H1 (cell line): ENCODE measurements around the gene IQUB. TPM values are rescaled to one million over a fixed set of nuclear protein-coding genes. Genes with fewer than 3 reads are reported as not detected.
A peak's percentile ranks its signal among the peaks of the same experiment; 100 is the strongest.

Experiments
- CTCF ChIA-PET: fragments of 300-600 bp; sonication (Branson Sonifier 250); formaldehyde crosslinking; loops from one replicate; lab custom pipeline; 2021; ENCODE audit not compliant: partially characterized antibody; lab: Charles Lee
- POLR2A ChIA-PET: fragments of 300-600 bp; sonication (Branson Sonifier 250); formaldehyde crosslinking; loops from one replicate; lab custom pipeline; 2021; ENCODE audit warnings: inconsistent platforms; ENCODE audit not compliant: partially characterized antibody; lab: Charles Lee
- DNase-seq, 2 experiments: peaks; one replicate each; pipeline versions ENCODE4 v3.0.0 to v3.0.0-alpha.2; 2010 to 2022; ENCODE audit warnings: low spot score in 2 of 2, low read depth in 1 of 2, mixed read lengths in 1 of 2
- FAIRE-seq: peaks from 2 replicates; lab custom pipeline; 2011; peaks lifted over from hg19 to GRCh38; lab: Jason Lieb, UNC
- H2AFZ ChIP-seq: 2 replicates; pipeline ENCODE4 v1.8.1; 2012; ENCODE audit warnings: low read length, inconsistent platforms
- H2AK5ac ChIP-seq: 2 replicates; pipeline ENCODE4 v1.6.1; 2013; ENCODE audit warnings: low read depth, low read length
- H2BK120ac ChIP-seq: replicated peaks from 2 replicates; pipeline ENCODE3; 2013; ENCODE audit warnings: low read depth, low read length, inconsistent platforms
- H2BK12ac ChIP-seq: 2 replicates; pipeline ENCODE4 v1.6.1; 2013; ENCODE audit warnings: low read depth, low read length
- H2BK15ac ChIP-seq: 2 replicates; pipeline ENCODE4 v1.6.1; 2013; ENCODE audit warnings: low read length
- H2BK20ac ChIP-seq: 2 replicates; pipeline ENCODE4 v1.6.1; 2013; ENCODE audit warnings: low read length
- H2BK5ac ChIP-seq: 2 replicates; pipeline ENCODE4 v1.6.1; 2013; ENCODE audit warnings: low read depth, low read length
- H3K14ac ChIP-seq: 2 replicates; pipeline ENCODE4 v1.6.1; 2013; ENCODE audit warnings: inconsistent platforms; ENCODE audit not compliant: insufficient read length
- H3K18ac ChIP-seq: 2 replicates; pipeline ENCODE4 v1.6.1; 2013; ENCODE audit warnings: low read length; ENCODE audit errors: extremely low read depth
- H3K23ac ChIP-seq: 2 replicates; pipeline ENCODE4 v1.6.1; 2013; ENCODE audit warnings: inconsistent platforms; ENCODE audit not compliant: insufficient read length
- H3K23me2 ChIP-seq: 2 replicates; pipeline ENCODE4 v1.6.1; 2013; ENCODE audit warnings: low read depth, low read length
- H3K27ac ChIP-seq: 2 replicates; pipeline ENCODE4 v1.6.1; 2011; ENCODE audit warnings: low read depth, low read length, inconsistent platforms
- H3K27me3 ChIP-seq, 4 experiments: replicated peaks in 1 of 4; 1 replicate in 1 of 4; 2 replicates in 3 of 4; pipeline versions ENCODE4 v1.6.1 to v1.8.1; 2011 to 2013; ENCODE audit warnings: low read length in 3 of 4, mild to moderate bottlenecking in 3 of 4, inconsistent platforms in 2 of 4, mixed read lengths in 2 of 4, moderate library complexity in 1 of 4; ENCODE audit not compliant: control insufficient read depth in 3 of 4, insufficient read depth in 3 of 4; ENCODE audit errors: extremely low read depth in 1 of 4
- H3K36me3 ChIP-seq, 4 experiments: 2 replicates each; pipeline versions ENCODE4 v1.6.1 to v1.8.1; 2011 to 2013; ENCODE audit warnings: mild to moderate bottlenecking in 4 of 4, low read length in 3 of 4, moderate library complexity in 2 of 4, control low read depth in 1 of 4, inconsistent platforms in 1 of 4; ENCODE audit not compliant: insufficient read depth in 4 of 4, control insufficient read depth in 2 of 4
- H3K4ac ChIP-seq: replicated peaks from 2 replicates; pipeline ENCODE3; 2013; ENCODE audit warnings: low read length, low read depth, mixed read lengths, inconsistent platforms; ENCODE audit not compliant: insufficient read length
- H3K4me1 ChIP-seq, 4 experiments: replicated peaks in 1 of 4; 1 replicate in 1 of 4; 2 replicates in 3 of 4; pipeline versions ENCODE4 v1.6.1 to v1.8.1; 2011 to 2013; ENCODE audit warnings: low read length in 3 of 4, inconsistent platforms in 2 of 4, mixed read lengths in 1 of 4; ENCODE audit not compliant: insufficient read depth in 4 of 4, control insufficient read depth in 3 of 4
- H3K4me2 ChIP-seq, 2 experiments: 2 replicates each; pipeline versions ENCODE4 v1.6.1 to v1.8.1; 2011 to 2013; ENCODE audit warnings: low read depth in 2 of 2, low read length in 2 of 2, control low read depth in 1 of 2, inconsistent platforms in 1 of 2, mild to moderate bottlenecking in 1 of 2; ENCODE audit not compliant: insufficient read depth in 1 of 2
- H3K4me3 ChIP-seq, 4 experiments: fragments of 200-600, 300-600 bp in 1 of 4; sonication (generic), shearing (Covaris generic), sonication (Bioruptor Twin) in 1 of 4; 2 replicates each; pipeline versions ENCODE4 v1.5.1 to v1.8.1; 2011 to 2016; ENCODE audit warnings: low read length in 4 of 4, low read depth in 3 of 4, control low read depth in 2 of 4, inconsistent platforms in 2 of 4, mild to moderate bottlenecking in 2 of 4, mixed read lengths in 1 of 4, moderate library complexity in 1 of 4; ENCODE audit not compliant: insufficient read depth in 2 of 4; ENCODE audit errors: extremely low read depth in 1 of 4
- H3K56ac ChIP-seq: replicated peaks from 2 replicates; pipeline ENCODE3; 2013; ENCODE audit warnings: low read depth, mild to moderate bottlenecking, mixed read lengths, low read length, inconsistent platforms; ENCODE audit not compliant: insufficient read length
- H3K79me1 ChIP-seq: 2 replicates; pipeline ENCODE4 v1.6.1; 2013; ENCODE audit warnings: low read depth, low read length, control low read depth
- H3K79me2 ChIP-seq, 2 experiments: 2 replicates each; pipeline versions ENCODE4 v1.6.1 to v1.8.1; 2012 to 2013; ENCODE audit warnings: low read length in 2 of 2, mild to moderate bottlenecking in 2 of 2, inconsistent platforms in 1 of 2; ENCODE audit not compliant: insufficient read depth in 2 of 2, control insufficient read depth in 1 of 2
- H3K9ac ChIP-seq, 4 experiments: replicated peaks in 1 of 4; 1 replicate in 1 of 4; 2 replicates in 3 of 4; pipeline versions ENCODE4 v1.6.1 to v1.8.1; 2011 to 2013; ENCODE audit warnings: low read depth in 3 of 4, low read length in 3 of 4, control low read depth in 2 of 4, mild to moderate bottlenecking in 2 of 4, moderate library complexity in 2 of 4, inconsistent platforms in 1 of 4; ENCODE audit errors: extremely low read depth in 1 of 4
- H3K9me3 ChIP-seq, 2 experiments: 2 replicates each; pipeline versions ENCODE4 v1.6.1 to v1.8.1; 2012 to 2013; ENCODE audit warnings: mild to moderate bottlenecking in 2 of 2, moderate library complexity in 2 of 2, control low read depth in 1 of 2, inconsistent platforms in 1 of 2, low read depth in 1 of 2, low read length in 1 of 2, mixed read lengths in 1 of 2; ENCODE audit not compliant: insufficient read depth in 2 of 2
- H4K20me1 ChIP-seq, 2 experiments: replicated peaks in 1 of 2; 2 replicates each; pipeline versions ENCODE3 to v1.8.1; 2011 to 2013; ENCODE audit warnings: inconsistent platforms in 2 of 2, low read length in 2 of 2, mild to moderate bottlenecking in 1 of 2; ENCODE audit not compliant: insufficient read depth in 2 of 2, control insufficient read depth in 1 of 2
- H4K5ac ChIP-seq: 2 replicates; pipeline ENCODE4 v1.6.1; 2013; ENCODE audit warnings: low read length, low read depth, mixed read lengths, inconsistent platforms; ENCODE audit not compliant: insufficient read length
- H4K8ac ChIP-seq: 2 replicates; pipeline ENCODE4 v1.8.0; 2013; ENCODE audit warnings: mild to moderate bottlenecking, moderate library complexity, low read length, inconsistent platforms; ENCODE audit not compliant: insufficient read depth; ENCODE audit errors: extremely low read depth
- H4K91ac ChIP-seq: replicated peaks from 2 replicates; pipeline ENCODE3; 2013; ENCODE audit warnings: low read length, mixed read lengths, inconsistent platforms; ENCODE audit not compliant: insufficient read length
- BACH1 ChIP-seq: IDR thresholded peaks from 2 replicates; pipeline ENCODE4 v1.6.1; 2012; ENCODE audit warnings: low read length, improper control_type of control experiment
- EGR1 ChIP-seq: IDR thresholded peaks from 2 replicates; pipeline ENCODE4 v1.6.1; 2011; ENCODE audit warnings: low read depth, low read length, borderline replicate concordance
- GTF2F1 ChIP-seq: IDR thresholded peaks from 2 replicates; pipeline ENCODE4 v1.6.1; 2012; ENCODE audit warnings: low read depth, low read length, improper control_type of control experiment, borderline replicate concordance
- NANOG ChIP-seq: IDR thresholded peaks from 2 replicates; pipeline ENCODE4 v1.6.1; 2011; ENCODE audit warnings: low read length, low read depth, mild to moderate bottlenecking, inconsistent platforms; ENCODE audit not compliant: insufficient read depth, poor library complexity, severe bottlenecking
- NRF1 ChIP-seq: IDR thresholded peaks from 2 replicates; pipeline ENCODE4 v1.6.1; 2011; ENCODE audit warnings: mild to moderate bottlenecking, low read depth, low read length, improper control_type of control experiment
- POLR2A ChIP-seq, 2 experiments: IDR thresholded peaks; 1 replicate in 1 of 2; 2 replicates in 1 of 2; pipeline ENCODE4 v1.6.1; 2011; ENCODE audit warnings: low read depth in 2 of 2, low read length in 2 of 2, mild to moderate bottlenecking in 2 of 2; ENCODE audit errors: control extremely low read depth in 1 of 2
- POLR2AphosphoS5 ChIP-seq: IDR thresholded peaks from 2 replicates; pipeline ENCODE4 v1.6.1; 2011; ENCODE audit warnings: low read depth, low read length
- RAD21 ChIP-seq, 2 experiments: IDR thresholded peaks in 1 of 2; conservative IDR thresholded peaks in 1 of 2; 2 replicates each; pipeline ENCODE4 v1.6.1; 2011; ENCODE audit warnings: low read depth in 2 of 2, low read length in 2 of 2, improper control_type of control experiment in 1 of 2, inconsistent platforms in 1 of 2, mild to moderate bottlenecking in 1 of 2, moderate library complexity in 1 of 2
- RXRA ChIP-seq: IDR thresholded peaks from 2 replicates; pipeline ENCODE4 v1.6.1; 2011; ENCODE audit warnings: low read depth, mild to moderate bottlenecking, low read length, moderate library complexity; ENCODE audit not compliant: insufficient read depth
- SP2 ChIP-seq: IDR thresholded peaks from 2 replicates; pipeline ENCODE4 v1.6.1; 2012; ENCODE audit warnings: mild to moderate bottlenecking, low read length, inconsistent platforms
- TAF7 ChIP-seq: optimal IDR thresholded peaks from 2 replicates; pipeline ENCODE3; 2011; ENCODE audit warnings: low read depth, mild to moderate bottlenecking, inconsistent platforms, low read length, moderate library complexity, borderline replicate concordance
- TBP ChIP-seq: IDR thresholded peaks from 2 replicates; pipeline ENCODE4 v1.6.1; 2011; ENCODE audit warnings: low read depth, low read length, improper control_type of control experiment
- TCF12 ChIP-seq: IDR thresholded peaks from 2 replicates; pipeline ENCODE4 v1.6.1; 2011; ENCODE audit warnings: low read depth, mild to moderate bottlenecking, low read length
- YY1 ChIP-seq: IDR thresholded peaks from 2 replicates; pipeline ENCODE4 v1.6.1; 2011; ENCODE audit warnings: low read depth, mild to moderate bottlenecking, low read length
- WGBS, 2 experiments: shearing (Covaris generic) in 1 of 2; methylation state at CpG; one replicate each; pipeline versions ENCODE4 v1.1.6 to v1.1.7; 2013 to 2015; ENCODE audit warnings: low lambda C conversion rate in 2 of 2, mixed read lengths in 2 of 2, inconsistent platforms in 1 of 2, low coverage in 1 of 2, missing lambda C conversion rate in 1 of 2; ENCODE audit not compliant: insufficient replicate concordance in 2 of 2, insufficient coverage in 1 of 2, insufficient read length in 1 of 2; ENCODE audit errors: extremely low coverage in 1 of 2, missing lambda C conversion rate in 1 of 2; 5-methylcytosine and 5-hydroxymethylcytosine counted together
- polyA plus RNA-seq, 7 experiments: library from polyadenylated mRNA; depleted of rRNA in 3 of 7; stranded (reverse) in 5 of 7; unstranded in 2 of 7; fragments of >200 nt in 5 of 7; fragments of 200-250 nt in 2 of 7; gene quantifications; 1 replicate in 5 of 7; 2 replicates in 1 of 7; 4 replicates in 1 of 7; pipeline versions ENCODE4 v1.2.1 to v1.2.3, GENCODE V29; 2011 to 2013; ENCODE audit warnings: missing spikeins in 2 of 7, mixed read lengths in 2 of 7
- total RNA-seq: library from RNA; stranded (reverse); fragmentation: NEBNext Ultra II Directional; extraction: Animal tissue kit (Norgen Biotek cat#: 25700); gene quantifications from 2 replicates; pipeline ENCODE4 v1.2.1, GENCODE V29; 2021

IQUB gene
- total and polyA plus RNA-seq, 2 of the 8 experiments (the other 6 are each of a cell fraction or from before 2014, with no cell fraction given) = 0.12 to 0.82 TPM

DNA sequence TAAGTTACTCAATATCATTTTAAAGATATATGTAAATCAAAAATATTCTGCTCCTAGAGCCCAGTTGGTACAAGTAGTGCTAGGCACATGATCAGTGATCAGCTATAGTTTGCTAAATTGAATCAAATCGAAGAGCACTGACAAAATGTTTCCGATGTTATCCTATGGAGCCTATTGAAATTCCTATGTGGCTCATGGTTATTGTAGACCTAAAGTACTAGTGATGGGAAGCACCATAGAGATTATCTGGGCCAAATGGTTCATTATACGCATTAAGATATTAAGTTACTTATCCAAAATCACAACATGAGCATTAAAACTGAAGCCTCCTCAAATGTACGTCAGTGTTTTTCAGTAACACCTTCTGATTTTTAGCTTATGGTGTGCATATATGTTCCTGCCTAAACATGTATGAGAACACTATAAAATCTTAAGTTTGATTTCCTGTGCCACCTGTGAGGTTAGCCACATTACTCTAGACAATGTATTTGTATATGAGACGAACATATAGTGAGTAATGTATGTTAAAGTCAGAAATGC is 103.2 kb downstream of the IQUB start:
- Histone ChIP-seq H2AK5ac (no peak overlapping the region), H3K27me3 (no peaks in the 10 kb centered on the region), H3K23ac (no peak overlapping the region), H2BK20ac (no peak overlapping the region), H3K4me1 (peaks cover 2 to 7% (median 3%) of the 10 kb centered on the region in 4 experiments; a peak in 4 of 7 replicates), H3K56ac (no peak overlapping the region), H2BK5ac (no peak overlapping the region; the same call in 1 of the 2 replicates), H4K91ac (no peak overlapping the region), H3K4me2 (no peak overlapping the region), H3K4me3 (no peak overlapping the region), H3K4ac (no peak overlapping the region), H2AFZ (peak overlapping the region; percentile 34; the same call in 1 of the 2 replicates), H3K14ac (no peak overlapping the region), H3K79me1 (no peaks in the 10 kb centered on the region), H3K36me3 (no peaks in the 10 kb centered on the region), H3K23me2 (no peaks in the 10 kb centered on the region), H3K79me2 (no peaks in the 10 kb centered on the region), H2BK15ac (no peak overlapping the region), H2BK12ac (no peak overlapping the region), H3K9ac (peak overlapping the region in 1 of 4 experiments; percentile 43; a peak in 2 of 7 replicates), H2BK120ac (no peak overlapping the region), H3K18ac (no peak overlapping the region), H3K9me3 (no peaks in the 10 kb centered on the region; a peak in 1 of 4 replicates), H4K5ac (no peak overlapping the region), H4K20me1 (no peaks in the 10 kb centered on the region), H4K8ac (no peak overlapping the region), H3K27ac (peak overlapping the region; percentile 62; the same call in 1 of the 2 replicates)
- ChIA-PET POLR2A (interaction anchor here (0.7 to 1.3 kb wide), 6 partner anchors 8 to 110 kb away, joined by 3 to 5 read pairs (median 4); no protein-coding TSS in a partner anchor), CTCF (no interaction called here)
- 91% methylated on average over 5 of the region's 5 CpGs; no CpG with 5 or more reads in 1 of the 2 experiments for WGBS, 2 experiments
- DNase-seq (no peak), FAIRE-seq (no peak)
- TF ChIP-seq TAF7 (peak; percentile 100), POLR2AphosphoS5 (peak; percentile 91), EGR1 (peak; percentile 46; the same call in 1 of the 2 replicates), NANOG (no peak), RXRA (no peak), GTF2F1 (peak; percentile 97), SP2 (no peak), TBP (peak; percentile 96), POLR2A (IDR thresholded peaks at IDR 0.05; ENCODE audit: control extremely low read depth in 1 of 2, low read depth in 2 of 2, low read length in 2 of 2) (peak; percentile 73 to 98), NRF1 (no peak), BACH1 (no peak), YY1 (no peak), RAD21 (IDR thresholded peaks at IDR 0.05 in 1 of 2, conservative IDR thresholded peaks at IDR 0.05 in 1 of 2; ENCODE audit: low read depth in 2 of 2, low read length in 2 of 2) (no peak), TCF12 (no peak)
